ENCODE results near the gene VAV2. TPM values are rescaled to one million over a fixed set of nuclear protein-coding genes. Genes with fewer than 3 reads are reported as not detected.

VAV2 gene
- total RNA-seq, 1 experiment from 2014 or later: 3.5 TPM

DNA sequence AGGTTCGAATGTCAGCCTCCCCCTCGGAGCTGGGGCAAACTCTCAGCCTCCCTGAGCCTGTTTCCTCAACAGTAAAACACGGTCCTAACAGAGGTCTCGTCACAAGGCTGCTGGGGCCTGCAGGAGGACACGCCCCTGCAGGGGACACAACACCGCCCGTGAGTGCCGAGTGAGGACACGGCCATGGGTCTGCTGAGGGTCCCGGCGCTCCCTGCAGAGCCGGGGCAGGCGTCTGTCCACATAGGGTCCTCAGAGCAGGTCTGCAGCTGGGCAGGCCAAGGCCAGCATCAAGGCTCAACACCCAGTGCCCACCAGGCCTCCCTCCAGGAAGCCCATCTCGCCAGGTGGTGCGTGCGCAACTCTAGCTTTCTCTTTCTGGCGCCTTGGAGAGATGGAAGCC lies 125.2 kb downstream of the VAV2 start:
- H3K36me3 ChIP-seq (ENCODE audit: insufficient read depth, low read length): no peaks in the 10 kb centered on the region
- H3K4me1 ChIP-seq (ENCODE audit: low read length): no peaks in the 10 kb centered on the region
- H4K20me1 ChIP-seq (ENCODE audit: insufficient read depth, low read depth, low read length): peaks cover 1% of the 10 kb centered on the region; the same call in 1 of the 2 replicates
- no peaks in the 10 kb centered on the region for H3K9me2 ChIP-seq (replicated peaks; ENCODE audit: insufficient read depth, low read length)
- no peak for DNase-seq
- H3K9me3 ChIP-seq (ENCODE audit: low read length): no peaks in the 10 kb centered on the region
- H3K4me2 ChIP-seq (ENCODE audit: low read depth, low read length, poor library complexity, severe bottlenecking): no peak overlapping the region
- H2AFZ ChIP-seq (ENCODE audit: low read length): no peak overlapping the region
- no peak overlapping the region for H3K9ac ChIP-seq (ENCODE audit: low read length)
- no peak overlapping the region for H3K27ac ChIP-seq (ENCODE audit: low read length)
- H3K79me2 ChIP-seq (ENCODE audit: low read length): no peaks in the 10 kb centered on the region
- H3K4me3 ChIP-seq (ENCODE audit: low read length): no peak overlapping the region
- H3K27me3 ChIP-seq (ENCODE audit: low read length): no peaks in the 10 kb centered on the region

DNA sequence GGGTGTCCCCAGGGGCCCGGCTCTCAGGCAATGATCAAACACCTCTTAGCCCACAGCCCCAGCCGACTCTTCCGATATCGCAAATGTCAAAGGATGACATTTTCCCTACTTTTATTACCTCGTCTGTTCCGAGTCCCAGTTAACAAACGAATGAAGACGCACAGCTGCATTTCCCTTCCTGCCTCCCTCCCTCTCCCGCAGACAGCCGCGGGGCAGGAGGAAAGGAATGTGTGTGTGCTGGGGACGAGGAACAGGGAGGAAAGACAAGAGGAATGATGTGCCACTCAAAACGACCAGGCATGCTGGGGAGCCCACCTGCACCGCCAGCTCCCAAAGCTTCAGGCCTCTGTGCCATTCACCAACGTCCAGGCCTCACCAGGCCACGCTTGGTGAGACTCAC lies 128.1 kb downstream of the VAV2 start:
- H3K4me1 ChIP-seq (ENCODE audit: low read length): no peaks in the 10 kb centered on the region
- no peak overlapping the region for H3K9ac ChIP-seq (ENCODE audit: low read length)
- H3K4me3 ChIP-seq (ENCODE audit: low read length): no peak overlapping the region
- H3K27ac ChIP-seq (ENCODE audit: low read length): no peak overlapping the region
- DNase-seq: no peak
- H3K79me2 ChIP-seq (ENCODE audit: low read length): no peaks in the 10 kb centered on the region
- no peaks in the 10 kb centered on the region for H3K36me3 ChIP-seq (ENCODE audit: insufficient read depth, low read length)
- no peaks in the 10 kb centered on the region for H3K9me3 ChIP-seq (ENCODE audit: low read length)
- no peak overlapping the region for H2AFZ ChIP-seq (ENCODE audit: low read length)
- no peak overlapping the region for H3K4me2 ChIP-seq (ENCODE audit: low read depth, low read length, poor library complexity, severe bottlenecking)
- H3K27me3 ChIP-seq (ENCODE audit: low read length): no peaks in the 10 kb centered on the region
- no peaks in the 10 kb centered on the region for H3K9me2 ChIP-seq (replicated peaks; ENCODE audit: insufficient read depth, low read length)
- H4K20me1 ChIP-seq (ENCODE audit: insufficient read depth, low read depth, low read length): peaks cover 8% of the 10 kb centered on the region; the same call in 1 of the 2 replicates

DNA sequence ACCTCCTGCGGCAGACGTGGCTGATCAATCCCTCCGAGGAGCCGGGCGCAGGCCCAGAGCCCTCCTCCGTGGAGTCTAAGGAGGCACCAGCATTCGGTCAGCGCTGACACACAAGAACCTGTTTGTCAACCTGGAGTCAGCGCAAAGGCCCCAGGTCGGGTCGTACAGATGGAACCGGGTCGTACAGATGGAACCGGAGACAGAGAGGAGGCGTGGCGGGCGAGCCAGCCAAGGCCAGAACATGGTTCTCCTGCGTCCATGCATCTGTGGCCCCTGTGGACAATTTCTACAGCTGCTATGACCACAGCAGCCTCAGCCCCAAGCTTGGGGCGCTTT lies 128.9 kb downstream of the VAV2 start:
- no peak overlapping the region for H3K4me2 ChIP-seq (ENCODE audit: low read depth, low read length, poor library complexity, severe bottlenecking)
- no peak overlapping the region for H2AFZ ChIP-seq (ENCODE audit: low read length)
- H3K79me2 ChIP-seq (ENCODE audit: low read length): no peaks in the 10 kb centered on the region
- no peak overlapping the region for H3K27ac ChIP-seq (ENCODE audit: low read length)
- DNase-seq: no peak
- H3K36me3 ChIP-seq (ENCODE audit: insufficient read depth, low read length): no peaks in the 10 kb centered on the region
- H3K4me1 ChIP-seq (ENCODE audit: low read length): no peaks in the 10 kb centered on the region
- H3K9me2 ChIP-seq (replicated peaks; ENCODE audit: insufficient read depth, low read length): no peaks in the 10 kb centered on the region
- H3K9ac ChIP-seq (ENCODE audit: low read length): no peak overlapping the region
- H3K4me3 ChIP-seq (ENCODE audit: low read length): no peak overlapping the region
- H3K9me3 ChIP-seq (ENCODE audit: low read length): no peaks in the 10 kb centered on the region
- peaks cover 11% of the 10 kb centered on the region; the same call in 1 of the 2 replicates for H4K20me1 ChIP-seq (ENCODE audit: insufficient read depth, low read depth, low read length)
- no peaks in the 10 kb centered on the region for H3K27me3 ChIP-seq (ENCODE audit: low read length)

DNA sequence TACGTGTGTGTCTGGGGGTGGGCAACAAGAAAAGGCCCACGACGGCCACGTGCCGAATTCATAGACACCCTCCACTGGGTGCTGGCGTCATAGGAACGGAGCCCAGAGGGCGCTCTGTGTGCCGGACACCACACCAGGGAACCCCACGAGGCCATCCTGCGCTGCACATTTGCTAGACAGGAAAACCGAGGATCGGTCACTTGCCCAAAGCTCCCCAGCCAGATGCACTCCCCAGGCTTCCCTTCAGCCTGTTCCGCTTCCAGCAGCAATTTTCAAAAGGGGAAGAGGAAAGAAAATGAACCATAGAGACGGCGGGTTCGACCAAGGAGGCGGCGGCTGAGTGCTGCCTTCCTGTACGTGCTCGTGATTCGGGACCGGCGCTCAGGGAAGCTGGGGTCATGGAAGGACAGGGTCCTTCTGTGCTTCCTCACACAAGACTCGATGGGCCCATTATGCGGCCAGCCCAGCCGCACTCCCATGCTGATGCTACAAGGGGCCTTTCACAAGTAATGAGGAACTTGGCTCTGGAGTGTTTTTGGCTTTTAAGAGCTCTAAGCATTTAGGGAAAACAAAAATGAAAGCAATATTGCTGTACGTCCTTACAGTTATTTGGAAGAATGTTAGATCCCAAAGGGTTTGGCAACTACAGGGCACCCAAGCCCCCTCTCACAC lies 129.4 kb downstream of the VAV2 start:
- H2AFZ ChIP-seq (ENCODE audit: low read length): no peak overlapping the region
- H3K36me3 ChIP-seq (ENCODE audit: insufficient read depth, low read length): no peaks in the 10 kb centered on the region
- no peak for DNase-seq
- no peak overlapping the region for H3K4me3 ChIP-seq (ENCODE audit: low read length)
- no peak overlapping the region for H3K9ac ChIP-seq (ENCODE audit: low read length)
- H3K9me3 ChIP-seq (ENCODE audit: low read length): no peaks in the 10 kb centered on the region
- H3K27me3 ChIP-seq (ENCODE audit: low read length): no peaks in the 10 kb centered on the region
- no peak overlapping the region for H3K4me2 ChIP-seq (ENCODE audit: low read depth, low read length, poor library complexity, severe bottlenecking)
- H3K4me1 ChIP-seq (ENCODE audit: low read length): no peaks in the 10 kb centered on the region
- H3K9me2 ChIP-seq (replicated peaks; ENCODE audit: insufficient read depth, low read length): no peaks in the 10 kb centered on the region
- no peaks in the 10 kb centered on the region for H3K79me2 ChIP-seq (ENCODE audit: low read length)
- H3K27ac ChIP-seq (ENCODE audit: low read length): no peak overlapping the region
- peaks cover 11% of the 10 kb centered on the region; the same call in 1 of the 2 replicates for H4K20me1 ChIP-seq (ENCODE audit: insufficient read depth, low read depth, low read length)

DNA sequence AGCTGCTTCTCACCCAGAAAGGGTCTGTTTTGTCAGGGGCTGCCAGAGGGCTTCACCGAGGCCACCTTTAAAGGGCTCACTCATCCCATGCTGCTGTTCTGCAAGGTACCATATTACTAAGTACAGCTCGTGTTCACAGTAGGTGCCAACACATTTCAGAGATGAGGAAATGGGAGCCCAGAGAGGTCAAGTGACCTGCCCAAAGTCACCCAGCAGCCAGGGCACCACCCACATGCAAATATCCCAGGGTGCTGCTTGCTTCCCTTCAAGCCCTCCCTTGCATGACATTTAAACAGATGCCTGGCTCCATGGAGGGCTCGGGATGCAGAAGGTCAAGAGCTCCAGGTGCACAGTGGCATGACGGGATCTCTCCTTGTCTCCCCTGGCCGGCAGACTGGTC lies 130.4 kb downstream of the VAV2 start:
- no peaks in the 10 kb centered on the region for H3K36me3 ChIP-seq (ENCODE audit: insufficient read depth, low read length)
- no peak overlapping the region for H3K9ac ChIP-seq (ENCODE audit: low read length)
- no peaks in the 10 kb centered on the region for H3K4me1 ChIP-seq (ENCODE audit: low read length)
- H3K9me3 ChIP-seq (ENCODE audit: low read length): no peaks in the 10 kb centered on the region
- no peak overlapping the region for H2AFZ ChIP-seq (ENCODE audit: low read length)
- H3K4me2 ChIP-seq (ENCODE audit: low read depth, low read length, poor library complexity, severe bottlenecking): no peak overlapping the region
- no peaks in the 10 kb centered on the region for H3K79me2 ChIP-seq (ENCODE audit: low read length)
- H3K4me3 ChIP-seq (ENCODE audit: low read length): no peak overlapping the region
- no peak overlapping the region for H3K27ac ChIP-seq (ENCODE audit: low read length)
- H3K27me3 ChIP-seq (ENCODE audit: low read length): no peaks in the 10 kb centered on the region
- DNase-seq: no peak
- peaks cover 16% of the 10 kb centered on the region; the same call in 1 of the 2 replicates for H4K20me1 ChIP-seq (ENCODE audit: insufficient read depth, low read depth, low read length)
- H3K9me2 ChIP-seq (replicated peaks; ENCODE audit: insufficient read depth, low read length): no peaks in the 10 kb centered on the region

DNA sequence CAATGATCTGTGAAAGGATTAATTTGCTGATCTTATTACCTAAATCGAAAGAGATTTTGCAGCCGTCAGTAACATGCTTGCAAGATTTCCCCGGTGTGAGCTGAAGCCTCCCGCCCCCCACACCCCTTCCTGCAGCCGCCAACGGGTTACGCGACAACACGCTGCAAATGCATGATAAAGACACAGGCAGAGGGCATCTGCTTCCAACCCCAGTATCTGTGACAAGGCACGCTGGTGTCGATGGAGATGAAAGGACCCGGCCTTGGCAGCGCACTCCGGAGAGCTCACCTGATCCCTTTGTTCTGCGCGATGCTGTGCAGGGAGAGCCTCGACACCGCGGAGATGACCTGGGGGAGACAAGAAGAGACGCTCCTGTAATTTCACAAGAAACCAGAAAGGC lies 131.0 kb downstream of the VAV2 start:
- Histone ChIP-seq H3K4me3 (ENCODE audit: low read length) (no peak overlapping the region), H3K9me2 (replicated peaks; ENCODE audit: insufficient read depth, low read length) (no peaks in the 10 kb centered on the region), H3K27ac (ENCODE audit: low read length) (no peak overlapping the region), H3K4me2 (ENCODE audit: low read depth, low read length, poor library complexity, severe bottlenecking) (no peak overlapping the region), H3K79me2 (ENCODE audit: low read length) (no peaks in the 10 kb centered on the region), H3K9me3 (ENCODE audit: low read length) (no peaks in the 10 kb centered on the region), H3K4me1 (ENCODE audit: low read length) (no peaks in the 10 kb centered on the region), H2AFZ (ENCODE audit: low read length) (no peak overlapping the region), H3K27me3 (ENCODE audit: low read length) (no peaks in the 10 kb centered on the region), H4K20me1 (ENCODE audit: insufficient read depth, low read depth, low read length) (peaks cover 18% of the 10 kb centered on the region; the same call in 1 of the 2 replicates), H3K36me3 (ENCODE audit: insufficient read depth, low read length) (no peaks in the 10 kb centered on the region), H3K9ac (ENCODE audit: low read length) (no peak overlapping the region)
- no peak for DNase-seq

DNA sequence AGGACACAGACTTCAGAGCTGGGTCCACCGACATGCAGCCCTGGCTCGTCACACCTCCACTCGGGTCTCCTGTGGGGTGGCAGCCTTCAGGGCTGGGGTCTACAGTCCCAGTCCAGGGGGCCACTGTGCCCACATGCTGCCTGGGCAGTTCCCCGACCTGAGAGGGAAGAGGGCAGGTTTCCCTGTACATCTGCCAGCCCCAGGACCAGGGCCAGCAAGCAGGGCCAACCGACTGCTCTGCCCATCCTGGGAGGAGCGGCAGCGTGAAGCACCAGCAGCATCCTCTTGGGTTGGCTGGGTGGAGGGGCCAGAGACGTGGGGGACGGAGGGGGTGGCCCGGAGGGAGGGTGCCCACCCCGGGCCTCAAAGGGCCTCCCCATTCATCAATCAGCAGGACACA lies 133.4 kb downstream of the VAV2 start:
- Histone ChIP-seq H3K9ac (ENCODE audit: low read length) (no peak overlapping the region), H3K4me2 (ENCODE audit: low read depth, low read length, poor library complexity, severe bottlenecking) (no peak overlapping the region), H3K27ac (ENCODE audit: low read length) (no peak overlapping the region), H3K4me3 (ENCODE audit: low read length) (no peak overlapping the region), H3K27me3 (ENCODE audit: low read length) (no peaks in the 10 kb centered on the region), H3K9me3 (ENCODE audit: low read length) (no peaks in the 10 kb centered on the region), H3K9me2 (replicated peaks; ENCODE audit: insufficient read depth, low read length) (no peaks in the 10 kb centered on the region), H2AFZ (ENCODE audit: low read length) (no peak overlapping the region), H3K36me3 (ENCODE audit: insufficient read depth, low read length) (no peaks in the 10 kb centered on the region), H4K20me1 (ENCODE audit: insufficient read depth, low read depth, low read length) (peaks cover 25% of the 10 kb centered on the region; the same call in 1 of the 2 replicates), H3K79me2 (ENCODE audit: low read length) (no peaks in the 10 kb centered on the region), H3K4me1 (ENCODE audit: low read length) (no peaks in the 10 kb centered on the region)
- no peak for DNase-seq

DNA sequence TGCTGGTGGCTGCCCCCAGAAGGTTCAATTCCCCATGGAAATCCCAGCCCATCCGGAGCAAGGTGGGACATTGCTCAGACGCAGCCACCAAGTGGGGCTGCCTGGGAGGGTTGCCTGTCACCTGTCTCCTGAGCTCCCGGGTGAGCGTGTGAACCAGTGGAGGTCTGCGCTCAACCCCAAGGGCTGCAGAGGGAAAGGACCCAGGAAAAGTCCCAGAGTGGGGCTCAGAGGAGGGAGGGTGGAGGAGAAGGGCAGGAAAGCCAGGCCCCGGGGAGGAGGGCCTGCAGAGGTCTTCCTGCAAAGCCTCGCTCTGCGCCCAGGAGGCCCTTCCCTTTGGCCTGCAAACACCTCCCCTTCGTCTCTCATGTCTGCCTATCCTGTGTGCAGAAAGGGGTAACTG lies 134.5 kb downstream of the VAV2 start:
- H3K27ac ChIP-seq (ENCODE audit: low read length): no peak overlapping the region
- no peaks in the 10 kb centered on the region for H3K27me3 ChIP-seq (ENCODE audit: low read length)
- no peak overlapping the region for H3K4me2 ChIP-seq (ENCODE audit: low read depth, low read length, poor library complexity, severe bottlenecking)
- no peak for DNase-seq
- no peak overlapping the region for H3K4me3 ChIP-seq (ENCODE audit: low read length)
- H3K9me3 ChIP-seq (ENCODE audit: low read length): no peaks in the 10 kb centered on the region
- H4K20me1 ChIP-seq (ENCODE audit: insufficient read depth, low read depth, low read length): peaks cover 27% of the 10 kb centered on the region; the same call in 1 of the 2 replicates
- no peak overlapping the region for H2AFZ ChIP-seq (ENCODE audit: low read length)
- no peaks in the 10 kb centered on the region for H3K36me3 ChIP-seq (ENCODE audit: insufficient read depth, low read length)
- no peak overlapping the region for H3K9ac ChIP-seq (ENCODE audit: low read length)
- H3K79me2 ChIP-seq (ENCODE audit: low read length): no peaks in the 10 kb centered on the region
- H3K4me1 ChIP-seq (ENCODE audit: low read length): no peaks in the 10 kb centered on the region
- H3K9me2 ChIP-seq (replicated peaks; ENCODE audit: insufficient read depth, low read length): no peaks in the 10 kb centered on the region

Data from Karpas-422 (cell line).